ENCODE measurements around the gene SPNS2. TPM values are rescaled to one million over a fixed set of nuclear protein-coding genes. Genes with fewer than 3 reads are reported as not detected.

SPNS2 gene
- total and polyA plus RNA-seq, 9 donors = 0.48 to 12.7 (median 4.2) TPM

DNA sequence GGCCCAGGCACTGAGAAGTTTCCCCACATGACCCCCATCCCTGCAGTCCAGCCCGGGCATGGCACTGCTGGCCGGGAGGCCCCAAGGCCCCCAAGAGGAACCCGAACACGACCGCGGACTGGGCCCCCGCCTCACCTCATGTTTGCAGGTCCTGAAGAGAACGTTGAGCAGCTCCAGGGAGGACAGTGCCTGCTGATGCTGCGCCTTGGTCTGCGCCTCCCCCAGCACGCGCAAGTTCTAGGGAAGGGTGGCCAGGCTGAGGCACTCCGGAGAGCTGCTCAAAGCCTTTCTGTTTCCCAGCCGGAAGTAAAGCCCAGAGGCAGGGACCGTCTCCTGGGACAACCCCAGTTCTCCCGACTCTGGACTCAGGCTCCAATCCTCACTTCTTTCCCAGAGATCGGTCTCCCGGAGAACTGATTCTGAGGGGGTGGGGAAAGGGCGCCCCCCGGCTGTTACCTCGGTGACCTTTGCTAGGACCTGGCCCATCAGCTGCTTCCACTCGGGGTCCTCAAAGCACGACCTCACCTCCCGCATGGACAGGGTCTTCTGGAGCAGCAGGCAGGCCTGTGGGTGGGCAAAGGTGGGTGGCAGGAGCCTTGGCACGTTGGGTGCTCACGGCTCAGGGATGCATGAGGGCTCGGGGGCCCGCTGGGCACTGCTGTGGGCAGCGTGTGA lies 42.8 kb downstream of the SPNS2 start:
- DNase-seq = no peak
- 83 to 86% (median 83%) methylated on average over 28 to 29 of the region's 29 CpGs for WGBS, 3 donors
- intact Hi-C loops (cut with DNase I) = no loop called here
- H3K36me3 ChIP-seq = no peaks in the 10 kb centered on the region
- no peak overlapping the region for H3K4me3 ChIP-seq
- no peaks in the 10 kb centered on the region for H3K27me3 ChIP-seq
- no peaks in the 10 kb centered on the region for H3K9me3 ChIP-seq
- peaks cover 10% of the 10 kb centered on the region for H3K4me1 ChIP-seq (ENCODE audit: insufficient read depth)
- TF ChIP-seq POLR2A (IDR thresholded peaks at IDR 0.05) (no peak), EP300 (IDR thresholded peaks at IDR 0.05) (no peak)
- TF ChIP-seq, protein P1, sequence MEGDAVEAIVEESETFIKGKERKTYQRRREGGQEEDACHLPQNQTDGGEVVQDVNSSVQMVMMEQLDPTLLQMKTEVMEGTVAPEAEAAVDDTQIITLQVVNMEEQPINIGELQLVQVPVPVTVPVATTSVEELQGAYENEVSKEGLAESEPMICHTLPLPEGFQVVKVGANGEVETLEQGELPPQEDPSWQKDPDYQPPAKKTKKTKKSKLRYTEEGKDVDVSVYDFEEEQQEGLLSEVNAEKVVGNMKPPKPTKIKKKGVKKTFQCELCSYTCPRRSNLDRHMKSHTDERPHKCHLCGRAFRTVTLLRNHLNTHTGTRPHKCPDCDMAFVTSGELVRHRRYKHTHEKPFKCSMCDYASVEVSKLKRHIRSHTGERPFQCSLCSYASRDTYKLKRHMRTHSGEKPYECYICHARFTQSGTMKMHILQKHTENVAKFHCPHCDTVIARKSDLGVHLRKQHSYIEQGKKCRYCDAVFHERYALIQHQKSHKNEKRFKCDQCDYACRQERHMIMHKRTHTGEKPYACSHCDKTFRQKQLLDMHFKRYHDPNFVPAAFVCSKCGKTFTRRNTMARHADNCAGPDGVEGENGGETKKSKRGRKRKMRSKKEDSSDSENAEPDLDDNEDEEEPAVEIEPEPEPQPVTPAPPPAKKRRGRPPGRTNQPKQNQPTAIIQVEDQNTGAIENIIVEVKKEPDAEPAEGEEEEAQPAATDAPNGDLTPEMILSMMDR (IDR thresholded peaks at IDR 0.05) = no peak
- H3K27ac ChIP-seq = no peak overlapping the region

DNA sequence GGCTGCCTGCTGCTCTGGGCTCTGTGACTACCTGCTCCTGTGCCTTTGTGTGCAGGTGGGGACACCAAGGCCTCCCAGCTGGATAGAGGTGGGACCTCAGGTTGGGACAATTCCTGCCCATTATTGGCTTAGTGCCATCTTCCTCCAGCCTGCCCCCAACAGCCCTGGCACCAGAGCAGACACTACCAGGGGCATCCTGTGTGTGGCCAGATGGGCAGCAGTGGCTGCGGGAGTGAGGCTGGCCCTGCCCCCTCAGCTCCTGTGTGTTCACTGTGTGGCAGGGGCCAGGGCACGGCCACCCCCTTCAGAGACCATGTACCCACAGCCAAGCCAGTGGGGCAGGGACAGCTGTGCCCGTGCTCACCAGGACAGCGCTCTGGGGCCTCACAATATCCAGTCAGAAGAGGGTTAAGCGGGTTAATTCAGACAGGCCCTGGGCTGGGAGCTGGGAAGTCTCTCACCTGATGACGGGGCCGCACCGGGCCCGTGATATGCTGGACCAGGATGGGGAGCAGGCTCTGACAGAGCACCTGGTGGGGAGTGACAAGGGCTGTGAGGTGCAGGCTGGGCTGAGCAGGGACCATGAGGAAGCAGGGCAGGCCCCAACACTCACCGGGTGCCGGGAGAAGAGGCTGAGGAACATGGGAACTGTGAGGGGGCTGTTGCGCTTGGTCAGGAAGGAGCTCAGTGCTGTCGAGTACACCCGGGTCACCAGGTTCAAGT lies 43.5 kb downstream of the SPNS2 start:
- no peak for TF ChIP-seq EP300 (IDR thresholded peaks at IDR 0.05)
- no peak for TF ChIP-seq POLR2A (IDR thresholded peaks at IDR 0.05)
- TF ChIP-seq, protein P1 (IDR thresholded peaks at IDR 0.05) = no peak
- intact Hi-C loops (cut with DNase I) = no loop called here
- WGBS, 3 donors = 87 to 97% (median 88%) methylated on average over 14 of the region's 14 CpGs
- DNase-seq = no peak
- Histone ChIP-seq H3K4me1 (ENCODE audit: insufficient read depth) (peaks cover 4% of the 10 kb centered on the region), H3K4me3 (no peak overlapping the region), H3K9me3 (no peaks in the 10 kb centered on the region), H3K27me3 (no peaks in the 10 kb centered on the region), H3K36me3 (no peaks in the 10 kb centered on the region), H3K27ac (no peak overlapping the region)

DNA sequence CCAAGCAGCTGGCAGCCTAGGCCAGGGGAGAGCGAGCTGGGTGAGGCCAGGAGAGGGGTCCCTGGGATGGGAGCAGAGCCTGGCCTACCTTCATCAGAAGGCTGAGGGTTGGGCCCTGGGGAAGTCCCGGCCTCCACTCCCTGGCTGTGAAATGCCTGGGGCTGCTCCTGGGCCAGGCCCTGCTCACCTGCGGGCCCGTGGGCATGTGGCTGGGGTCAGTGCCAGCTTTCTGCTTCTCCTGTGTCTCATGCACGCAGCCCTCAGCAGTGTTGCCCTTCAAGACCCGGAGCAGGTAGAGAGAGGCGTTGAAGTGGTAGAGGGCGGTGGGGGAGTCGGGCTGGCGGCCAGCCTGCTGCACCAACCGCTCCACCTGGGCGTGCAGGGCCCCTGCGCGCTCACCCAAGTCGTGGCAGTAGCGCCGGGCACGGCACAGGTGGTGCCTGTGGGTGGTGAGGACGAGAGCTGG lies 44.1 kb downstream of the SPNS2 start:
- no peak overlapping the region for H3K4me3 ChIP-seq
- no peaks in the 10 kb centered on the region for H3K36me3 ChIP-seq
- H3K9me3 ChIP-seq = no peaks in the 10 kb centered on the region
- WGBS, 3 donors = 89 to 90% (median 89%) methylated on average over 19 of the region's 19 CpGs
- H3K4me1 ChIP-seq (ENCODE audit: insufficient read depth) = peaks cover 1% of the 10 kb centered on the region
- intact Hi-C loops (cut with DNase I) = no loop called here
- TF ChIP-seq POLR2A (IDR thresholded peaks at IDR 0.05) = no peak
- TF ChIP-seq, protein P1 (IDR thresholded peaks at IDR 0.05) = no peak
- no peak for TF ChIP-seq EP300 (IDR thresholded peaks at IDR 0.05)
- no peak for DNase-seq
- H3K27me3 ChIP-seq = no peaks in the 10 kb centered on the region
- H3K27ac ChIP-seq = no peak overlapping the region

DNA sequence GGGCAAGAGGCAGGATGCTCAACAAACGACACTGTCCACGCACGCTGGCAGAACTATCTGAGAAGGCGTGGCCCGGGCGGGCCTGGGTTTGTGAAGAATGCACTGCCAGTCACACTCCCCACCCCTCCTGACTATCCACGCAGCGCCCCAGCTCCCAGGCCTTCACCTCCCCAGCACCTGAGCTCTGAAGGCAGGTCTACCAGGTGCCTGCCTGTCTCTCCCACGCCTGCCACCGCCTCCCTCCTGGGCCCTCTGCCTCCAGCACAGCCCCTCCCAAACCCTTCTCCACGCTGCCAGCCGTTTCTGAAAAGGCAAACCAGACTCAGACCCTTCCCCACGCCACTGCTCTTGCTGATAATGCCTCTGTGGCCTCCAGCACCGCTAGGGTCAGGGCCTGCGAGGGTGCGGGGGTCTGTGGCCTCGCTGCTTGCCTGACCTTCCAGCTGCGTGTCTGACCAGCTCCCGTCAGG lies 44.9 kb downstream of the SPNS2 start:
- TF ChIP-seq, protein P1 (IDR thresholded peaks at IDR 0.05) = no peak
- no peak for TF ChIP-seq POLR2A (IDR thresholded peaks at IDR 0.05)
- no peak for TF ChIP-seq EP300 (IDR thresholded peaks at IDR 0.05)
- intact Hi-C loops (cut with DNase I) = no loop called here
- DNase-seq = no peak
- H3K36me3 ChIP-seq = no peaks in the 10 kb centered on the region
- H3K9me3 ChIP-seq = no peaks in the 10 kb centered on the region
- H3K27me3 ChIP-seq = no peaks in the 10 kb centered on the region
- no peaks in the 10 kb centered on the region for H3K4me1 ChIP-seq (ENCODE audit: insufficient read depth)
- H3K4me3 ChIP-seq = no peak overlapping the region
- 75 to 77% (median 76%) methylated on average over 18 to 19 of the region's 19 CpGs for WGBS, 3 donors
- no peak overlapping the region for H3K27ac ChIP-seq
